GM23338 (cell line): ENCODE data around the gene PVALEF.

ENCODE experiments used
- CREB1 ChIP-seq: fragments of 250-450 bp; sonication (Bioruptor Pico); IDR thresholded peaks from 2 replicates; pipeline ENCODE4 v1.5.0; 2020; ENCODE audit warnings: low read depth, mild to moderate bottlenecking, moderate library complexity
- CTCF ChIP-seq, 2 experiments: fragments of 200-600 bp in 1 of 2; sonication (generic) in 1 of 2; conservative IDR thresholded peaks; 2 replicates each; pipeline versions ENCODE4 v1.5.1 to v1.6.1; 2016 to 2017; ENCODE audit warnings: antibody characterized with exemption in 2 of 2, low read depth in 2 of 2, mild to moderate bottlenecking in 2 of 2, moderate library complexity in 1 of 2
- EZH2phosphoT487 ChIP-seq: fragments of 200-600 bp; sonication (generic); IDR thresholded peaks from one replicate; pipeline ENCODE4 v1.8.1; 2018; ENCODE audit warnings: antibody characterized with exemption; ENCODE audit not compliant: unreplicated experiment
- POLR2AphosphoS5 ChIP-seq: IDR thresholded peaks from 2 replicates; pipeline ENCODE4 v1.6.1; 2016; ENCODE audit warnings: antibody characterized with exemption, low read depth

GRCh38 chr17:81132197-81132540 is 33.1 kb upstream of the PVALEF start:
- TF ChIP-seq CTCF (conservative IDR thresholded peaks at IDR 0.05; ENCODE audit: low read depth in 2 of 2) (no peak), POLR2AphosphoS5 (no peak), EZH2phosphoT487 (no peak), CREB1 (no peak)
